Measurements from ENCODE around the gene SORD.
A peak's percentile ranks its signal among the peaks of the same experiment; 100 is the strongest.

The SORD gene

GRCh38 chr15:45110256-45110820 is 87.3 kb downstream of the SORD start:
- Histone ChIP-seq H3K27ac (ENCODE audit: insufficient read depth, low read depth, low read length, poor library complexity, severe bottlenecking) (no peak overlapping the region), H3K27me3 (ENCODE audit: control insufficient read depth, insufficient read depth, low read length, poor library complexity, severe bottlenecking) (peaks cover 63% of the 10 kb centered on the region), H3K4me1 (ENCODE audit: control insufficient read depth, insufficient read depth, low read length) (peaks cover 12% of the 10 kb centered on the region), H3K36me3 (ENCODE audit: control insufficient read depth, insufficient read depth, low read length) (no peaks in the 10 kb centered on the region), H3K9me3 (ENCODE audit: control insufficient read depth, low read length) (no peaks in the 10 kb centered on the region), H3K4me3 (ENCODE audit: insufficient read depth, low read depth, low read length) (no peak overlapping the region)
- WGBS, 2 experiments = 85 to 90% methylated on average over 11 of the region's 11 CpGs

GRCh38 chr15:45111390-45112142 is 88.6 kb downstream of the SORD start:
- H3K36me3 ChIP-seq (ENCODE audit: control insufficient read depth, insufficient read depth, low read length) = no peaks in the 10 kb centered on the region
- no peak overlapping the region for H3K27ac ChIP-seq (ENCODE audit: insufficient read depth, low read depth, low read length, poor library complexity, severe bottlenecking)
- 40 to 41% methylated on average over 71 of the region's 71 CpGs for WGBS, 2 experiments
- peaks cover 12% of the 10 kb centered on the region for H3K4me1 ChIP-seq (ENCODE audit: control insufficient read depth, insufficient read depth, low read length)
- no peaks in the 10 kb centered on the region for H3K9me3 ChIP-seq (ENCODE audit: control insufficient read depth, low read length)
- no peak overlapping the region for H3K4me3 ChIP-seq (ENCODE audit: insufficient read depth, low read depth, low read length)
- peaks cover 75% of the 10 kb centered on the region for H3K27me3 ChIP-seq (ENCODE audit: control insufficient read depth, insufficient read depth, low read length, poor library complexity, severe bottlenecking)

- no peaks in the 10 kb centered on the region for H3K36me3 ChIP-seq (ENCODE audit: control insufficient read depth, insufficient read depth, low read length)
- peak overlapping the region; percentile 27 for H3K4me3 ChIP-seq (ENCODE audit: insufficient read depth, low read depth, low read length)
- H3K27ac ChIP-seq (ENCODE audit: insufficient read depth, low read depth, low read length, poor library complexity, severe bottlenecking) = no peak overlapping the region
- WGBS, 2 experiments = 9 to 15% methylated on average over 11 to 13 of the region's 13 CpGs
- H3K9me3 ChIP-seq (ENCODE audit: control insufficient read depth, low read length) = no peaks in the 10 kb centered on the region
- peaks cover 81% of the 10 kb centered on the region for H3K27me3 ChIP-seq (ENCODE audit: control insufficient read depth, insufficient read depth, low read length, poor library complexity, severe bottlenecking)
- peaks cover 12% of the 10 kb centered on the region for H3K4me1 ChIP-seq (ENCODE audit: control insufficient read depth, insufficient read depth, low read length)
These were observed 89.2 kb downstream of the SORD start for GRCh38 chr15:45112143-45112590.

GRCh38 chr15:45112591-45113379 is 89.8 kb downstream of the SORD start:
- Histone ChIP-seq H3K36me3 (ENCODE audit: control insufficient read depth, insufficient read depth, low read length) (no peaks in the 10 kb centered on the region), H3K4me3 (ENCODE audit: insufficient read depth, low read depth, low read length) (peak overlapping the region; percentile 27), H3K9me3 (ENCODE audit: control insufficient read depth, low read length) (no peaks in the 10 kb centered on the region), H3K27me3 (ENCODE audit: control insufficient read depth, insufficient read depth, low read length, poor library complexity, severe bottlenecking) (peaks cover 87% of the 10 kb centered on the region), H3K4me1 (ENCODE audit: control insufficient read depth, insufficient read depth, low read length) (peaks cover 12% of the 10 kb centered on the region), H3K27ac (ENCODE audit: insufficient read depth, low read depth, low read length, poor library complexity, severe bottlenecking) (no peak overlapping the region)
- WGBS, 2 experiments = 2% methylated on average over 57 to 58 of the region's 58 CpGs

- 15 to 17% methylated on average over 13 to 14 of the region's 14 CpGs for WGBS, 2 experiments
- H3K27me3 ChIP-seq (ENCODE audit: control insufficient read depth, insufficient read depth, low read length, poor library complexity, severe bottlenecking) = peaks cover 90% of the 10 kb centered on the region
- no peaks in the 10 kb centered on the region for H3K9me3 ChIP-seq (ENCODE audit: control insufficient read depth, low read length)
- H3K4me1 ChIP-seq (ENCODE audit: control insufficient read depth, insufficient read depth, low read length) = peaks cover 12% of the 10 kb centered on the region
- H3K27ac ChIP-seq (ENCODE audit: insufficient read depth, low read depth, low read length, poor library complexity, severe bottlenecking) = no peak overlapping the region
- no peaks in the 10 kb centered on the region for H3K36me3 ChIP-seq (ENCODE audit: control insufficient read depth, insufficient read depth, low read length)
- no peak overlapping the region for H3K4me3 ChIP-seq (ENCODE audit: insufficient read depth, low read depth, low read length)
These were observed 90.5 kb downstream of the SORD start for GRCh38 chr15:45113380-45113990.

- H3K27me3 ChIP-seq (ENCODE audit: control insufficient read depth, insufficient read depth, low read length, poor library complexity, severe bottlenecking) = peaks cover 87% of the 10 kb centered on the region
These were observed 91.2 kb downstream of the SORD start, which contains the start of the genes DUOX2 and DUOXA2 for GRCh38 chr15:45114076-45114750. DUOX2 (minus strand) TSS chr15:45114172; CDS start chr15:45113411, 761 bp downstream. DUOXA2 (plus strand) TSS chr15:45114326; CDS start chr15:45114606, 280 bp downstream.

GRCh38 chr15:45114751-45115085 is 91.7 kb downstream of the SORD start:
- Histone ChIP-seq H3K27ac (ENCODE audit: insufficient read depth, low read depth, low read length, poor library complexity, severe bottlenecking) (no peak overlapping the region), H3K4me1 (ENCODE audit: control insufficient read depth, insufficient read depth, low read length) (peaks cover 12% of the 10 kb centered on the region), H3K9me3 (ENCODE audit: control insufficient read depth, low read length) (no peaks in the 10 kb centered on the region), H3K4me3 (ENCODE audit: insufficient read depth, low read depth, low read length) (no peak overlapping the region), H3K36me3 (ENCODE audit: control insufficient read depth, insufficient read depth, low read length) (no peaks in the 10 kb centered on the region), H3K27me3 (ENCODE audit: control insufficient read depth, insufficient read depth, low read length, poor library complexity, severe bottlenecking) (peaks cover 82% of the 10 kb centered on the region)
- 51 to 58% methylated on average over 2 of the region's 2 CpGs for WGBS, 2 experiments

More at GRCh38 chr15:45114076-45114750, 91.2 kb downstream of the SORD start, which contains the start of the genes DUOX2 and DUOXA2:
- Histone ChIP-seq H3K9me3 (ENCODE audit: control insufficient read depth, low read length) (no peaks in the 10 kb centered on the region), H3K27ac (ENCODE audit: insufficient read depth, low read depth, low read length, poor library complexity, severe bottlenecking) (no peak within 1 kb of the TSS), H3K4me3 (ENCODE audit: insufficient read depth, low read depth, low read length) (peak within 1 kb of the TSS; percentile 27), H3K36me3 (ENCODE audit: control insufficient read depth, insufficient read depth, low read length) (no peaks in the 10 kb centered on the region), H3K4me1 (ENCODE audit: control insufficient read depth, insufficient read depth, low read length) (peaks cover 12% of the 10 kb centered on the region)
- WGBS, 2 experiments = 10% methylated on average over 42 of the region's 42 CpGs

- Histone ChIP-seq H3K9me3 (ENCODE audit: control insufficient read depth, low read length) (no peaks in the 10 kb centered on the region), H3K36me3 (ENCODE audit: control insufficient read depth, insufficient read depth, low read length) (no peaks in the 10 kb centered on the region), H3K27me3 (ENCODE audit: control insufficient read depth, insufficient read depth, low read length, poor library complexity, severe bottlenecking) (peaks cover 76% of the 10 kb centered on the region), H3K27ac (ENCODE audit: insufficient read depth, low read depth, low read length, poor library complexity, severe bottlenecking) (no peak overlapping the region), H3K4me3 (ENCODE audit: insufficient read depth, low read depth, low read length) (no peak overlapping the region), H3K4me1 (ENCODE audit: control insufficient read depth, insufficient read depth, low read length) (peaks cover 12% of the 10 kb centered on the region)
- 86 to 88% methylated on average over 7 of the region's 7 CpGs for WGBS, 2 experiments
These were observed 92.4 kb downstream of the SORD start for GRCh38 chr15:45115312-45115820.

- Histone ChIP-seq H3K9me3 (ENCODE audit: control insufficient read depth, low read length) (no peaks in the 10 kb centered on the region), H3K4me1 (ENCODE audit: control insufficient read depth, insufficient read depth, low read length) (peaks cover 12% of the 10 kb centered on the region), H3K36me3 (ENCODE audit: control insufficient read depth, insufficient read depth, low read length) (no peaks in the 10 kb centered on the region), H3K27ac (ENCODE audit: insufficient read depth, low read depth, low read length, poor library complexity, severe bottlenecking) (no peak overlapping the region), H3K4me3 (ENCODE audit: insufficient read depth, low read depth, low read length) (no peak overlapping the region), H3K27me3 (ENCODE audit: control insufficient read depth, insufficient read depth, low read length, poor library complexity, severe bottlenecking) (peaks cover 70% of the 10 kb centered on the region)
- WGBS, 2 experiments = 88% methylated on average over 19 of the region's 19 CpGs
These were observed 93.0 kb downstream of the SORD start for GRCh38 chr15:45116006-45116481.
